Inflammatory macrophage (primary cell): ENCODE results near the gene MAGOHB.

Experiments
- DNase-seq, 2 donors: peaks; one replicate each; pipeline ENCODE4 v3.0.0-alpha.2; 2020 to 2022

MAGOHB gene

GRCh38 chr12:10554228-10554755 lies 59.1 kb downstream of the MAGOHB start:
- no peak for DNase-seq
